ENCODE results near the gene METTL16. TPM values are rescaled to one million over a fixed set of nuclear protein-coding genes. Genes with fewer than 3 reads are reported as not detected.
"Not testable (repeated sequence)": the region's sequence is repeated elsewhere in the genome, so short reads cannot be mapped to it uniquely, and the experiment has no call there.

The METTL16 gene
- total RNA-seq, 4 donors from 2014 or later: 25.1 to 118 (median 49.3) TPM

DNA sequence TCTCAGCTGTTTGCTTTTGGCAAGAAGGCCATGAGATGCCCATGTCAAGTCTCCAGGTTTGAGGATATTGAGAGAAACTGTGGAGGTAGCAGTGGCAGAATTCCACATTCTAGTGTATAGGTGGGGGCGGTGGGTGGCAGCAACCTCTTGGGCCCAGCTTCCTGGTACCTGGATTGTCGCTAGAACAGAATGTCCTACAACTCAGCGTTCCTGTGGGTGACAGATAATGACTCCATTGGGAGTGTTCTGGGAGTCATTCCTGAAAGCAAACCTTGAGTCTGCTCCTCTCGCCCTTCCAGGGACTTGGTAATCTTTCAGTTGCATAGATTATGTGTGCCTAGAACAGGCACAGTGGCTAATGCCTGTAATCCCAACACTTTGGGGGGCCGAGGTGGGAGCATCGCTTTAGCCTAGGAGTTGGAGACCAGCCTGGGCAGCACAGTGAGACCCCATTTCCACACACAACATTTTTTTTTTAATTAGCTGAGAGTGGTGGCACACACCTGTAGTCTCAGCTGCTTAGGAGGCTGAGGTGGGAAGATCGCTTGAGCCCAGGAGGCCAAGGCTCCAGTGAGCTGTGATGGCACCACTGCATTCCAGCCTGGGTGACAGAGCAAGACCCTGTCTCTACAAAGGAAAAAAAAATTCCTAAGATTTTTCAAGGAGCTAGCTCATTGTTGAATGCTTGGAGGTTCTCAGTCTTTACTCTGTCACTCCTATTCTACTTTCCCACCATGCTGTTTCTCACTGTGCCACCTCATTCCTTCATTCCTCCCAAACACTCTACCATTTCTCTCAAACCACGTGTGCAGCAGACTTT lies 37.9 kb upstream of the METTL16 start:
- no peaks in the 10 kb centered on the region for H3K9me3 ChIP-seq
- H3K27ac ChIP-seq: no peak overlapping the region
- intact Hi-C loops (cut with DNase I; ENCODE audit: low total_unique reads): no loop called here
- no peak overlapping the region for H3K4me3 ChIP-seq
- H3K4me1 ChIP-seq: no peaks in the 10 kb centered on the region
- TF ChIP-seq, protein P1, sequence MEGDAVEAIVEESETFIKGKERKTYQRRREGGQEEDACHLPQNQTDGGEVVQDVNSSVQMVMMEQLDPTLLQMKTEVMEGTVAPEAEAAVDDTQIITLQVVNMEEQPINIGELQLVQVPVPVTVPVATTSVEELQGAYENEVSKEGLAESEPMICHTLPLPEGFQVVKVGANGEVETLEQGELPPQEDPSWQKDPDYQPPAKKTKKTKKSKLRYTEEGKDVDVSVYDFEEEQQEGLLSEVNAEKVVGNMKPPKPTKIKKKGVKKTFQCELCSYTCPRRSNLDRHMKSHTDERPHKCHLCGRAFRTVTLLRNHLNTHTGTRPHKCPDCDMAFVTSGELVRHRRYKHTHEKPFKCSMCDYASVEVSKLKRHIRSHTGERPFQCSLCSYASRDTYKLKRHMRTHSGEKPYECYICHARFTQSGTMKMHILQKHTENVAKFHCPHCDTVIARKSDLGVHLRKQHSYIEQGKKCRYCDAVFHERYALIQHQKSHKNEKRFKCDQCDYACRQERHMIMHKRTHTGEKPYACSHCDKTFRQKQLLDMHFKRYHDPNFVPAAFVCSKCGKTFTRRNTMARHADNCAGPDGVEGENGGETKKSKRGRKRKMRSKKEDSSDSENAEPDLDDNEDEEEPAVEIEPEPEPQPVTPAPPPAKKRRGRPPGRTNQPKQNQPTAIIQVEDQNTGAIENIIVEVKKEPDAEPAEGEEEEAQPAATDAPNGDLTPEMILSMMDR (IDR thresholded peaks at IDR 0.05): no peak
- TF ChIP-seq POLR2A (IDR thresholded peaks at IDR 0.05): no peak
- H3K27me3 ChIP-seq: peaks cover 0 to 5% of the 10 kb centered on the region in 2 donors
- H3K36me3 ChIP-seq: no peaks in the 10 kb centered on the region
- DNase-seq: no peak

DNA sequence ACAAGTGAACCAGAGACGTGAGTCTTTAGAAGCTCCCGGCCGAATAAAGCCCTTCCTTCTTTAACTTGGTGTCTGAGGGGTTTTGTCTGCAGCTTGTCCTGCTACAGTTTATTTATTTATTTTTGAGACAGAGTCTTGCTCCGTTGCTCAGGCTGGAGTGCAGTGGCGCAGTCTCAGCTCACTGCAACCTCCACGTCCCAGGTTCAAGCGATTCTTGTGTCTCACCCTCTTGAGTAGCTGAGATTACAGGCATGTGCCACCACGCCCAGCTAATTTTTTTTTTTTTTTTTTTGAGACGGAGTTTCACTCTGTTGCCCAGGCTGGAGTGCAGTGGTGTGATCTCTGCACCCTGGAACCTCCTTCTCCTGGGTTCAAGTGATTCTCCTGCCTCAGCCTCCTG lies 36.3 kb upstream of the METTL16 start:
- H3K9me3 ChIP-seq; DNase-seq; intact Hi-C loops (cut with DNase I; ENCODE audit: low total_unique reads); H3K27ac ChIP-seq; H3K27me3 ChIP-seq; H3K4me1 ChIP-seq; H3K4me3 ChIP-seq; H3K36me3 ChIP-seq: not testable (repeated sequence)

DNA sequence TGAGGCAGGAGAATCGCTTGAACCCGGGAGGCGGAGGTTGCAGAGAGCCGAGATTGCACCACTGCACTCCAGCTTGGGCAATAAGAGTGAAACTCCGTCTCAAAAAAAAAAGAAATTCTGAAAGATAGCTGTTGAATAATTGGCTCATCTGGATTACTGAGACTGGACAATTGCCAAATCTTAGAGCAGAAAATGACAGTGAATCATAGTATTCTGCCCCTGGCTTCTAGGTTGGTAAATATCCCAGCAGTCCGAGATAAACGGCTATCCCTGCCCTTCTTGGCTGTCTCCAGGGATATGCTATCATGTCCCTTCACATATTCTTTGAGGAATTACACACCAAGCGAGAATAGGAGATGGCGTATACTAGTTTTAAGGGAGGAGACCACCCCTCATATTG lies 35.5 kb upstream of the METTL16 start:
- Histone ChIP-seq H3K27ac (no peak overlapping the region), H3K4me3 (no peak overlapping the region)
- TF ChIP-seq POLR2A (IDR thresholded peaks at IDR 0.05): no peak
- TF ChIP-seq, protein P1 (IDR thresholded peaks at IDR 0.05): no peak

DNA sequence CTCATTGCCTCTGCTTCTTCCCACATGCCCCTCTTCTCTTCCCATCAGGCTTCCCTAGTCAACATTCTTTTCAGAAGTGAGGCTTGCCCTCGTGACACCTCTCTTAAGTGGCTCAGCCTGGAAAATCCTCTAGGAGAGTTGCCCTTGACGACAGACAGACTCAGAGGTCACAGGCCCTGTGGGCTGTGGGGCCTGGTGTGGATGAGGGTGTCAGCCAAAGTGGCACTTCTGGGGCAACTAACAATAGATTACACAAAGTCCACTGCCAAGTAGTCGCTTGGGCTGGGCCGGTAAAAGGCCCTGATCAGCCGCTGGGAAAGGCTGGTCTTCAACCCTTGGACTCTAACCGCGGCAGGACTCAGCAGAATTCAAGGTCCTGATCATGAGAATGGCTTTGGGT lies 33.7 kb upstream of the METTL16 start:
- H3K9me3 ChIP-seq: no peaks in the 10 kb centered on the region
- no peak overlapping the region for H3K4me3 ChIP-seq
- H3K27ac ChIP-seq: no peak overlapping the region
- no peaks in the 10 kb centered on the region for H3K4me1 ChIP-seq
- no peaks in the 10 kb centered on the region for H3K27me3 ChIP-seq
- no peak for DNase-seq
- intact Hi-C loops (cut with DNase I; ENCODE audit: low total_unique reads): no loop called here
- no peaks in the 10 kb centered on the region for H3K36me3 ChIP-seq
- TF ChIP-seq POLR2A (IDR thresholded peaks at IDR 0.05): no peak
- TF ChIP-seq, protein P1 (IDR thresholded peaks at IDR 0.05): no peak

More for the DNA sequence above, 35.5 kb upstream of the METTL16 start:
- Histone ChIP-seq H3K27me3 (peaks cover 0 to 5% of the 10 kb centered on the region in 2 donors), H3K9me3 (no peaks in the 10 kb centered on the region), H3K36me3 (no peaks in the 10 kb centered on the region), H3K4me1 (no peaks in the 10 kb centered on the region)
- no peak for DNase-seq
- intact Hi-C loops (cut with DNase I; ENCODE audit: low total_unique reads): no loop called here

DNA sequence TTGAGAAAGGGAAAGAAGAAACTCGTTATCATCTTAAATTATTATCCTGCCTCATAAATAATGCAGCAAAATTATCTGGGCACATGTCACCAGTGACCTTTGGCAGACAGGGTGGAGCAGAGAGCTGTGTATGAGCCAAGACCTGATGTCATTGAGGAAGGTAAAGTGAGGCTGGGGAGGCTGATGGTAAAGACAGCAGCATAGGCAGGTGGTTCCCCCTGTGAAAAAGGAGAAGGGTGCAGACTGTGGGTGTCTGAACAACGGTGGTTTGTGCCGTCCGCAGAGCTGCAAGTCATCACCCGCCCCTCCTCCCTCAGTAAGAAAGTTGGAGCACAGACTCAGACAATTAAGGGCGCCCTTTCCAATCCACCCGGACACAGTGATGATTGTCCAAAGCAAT lies 30.8 kb upstream of the METTL16 start:
- DNase-seq: no peak
- Histone ChIP-seq H3K27ac (no peak overlapping the region), H3K4me3 (no peak overlapping the region), H3K4me1 (no peaks in the 10 kb centered on the region), H3K27me3 (no peaks in the 10 kb centered on the region), H3K9me3 (no peaks in the 10 kb centered on the region), H3K36me3 (no peaks in the 10 kb centered on the region)
- TF ChIP-seq, protein P1 (IDR thresholded peaks at IDR 0.05): no peak
- no peak for TF ChIP-seq POLR2A (IDR thresholded peaks at IDR 0.05)
- intact Hi-C loops (cut with DNase I; ENCODE audit: low total_unique reads): no loop called here

All from uterus (tissue), 4 donors.